Measurements from ENCODE around the gene ST3GAL4. TPM values are rescaled to one million over a fixed set of nuclear protein-coding genes. Genes with fewer than 3 reads are reported as not detected.

ST3GAL4 gene
- total RNA-seq, 4 donors from 2014 or later: 11.8 to 53.3 (median 34.8) TPM

DNA sequence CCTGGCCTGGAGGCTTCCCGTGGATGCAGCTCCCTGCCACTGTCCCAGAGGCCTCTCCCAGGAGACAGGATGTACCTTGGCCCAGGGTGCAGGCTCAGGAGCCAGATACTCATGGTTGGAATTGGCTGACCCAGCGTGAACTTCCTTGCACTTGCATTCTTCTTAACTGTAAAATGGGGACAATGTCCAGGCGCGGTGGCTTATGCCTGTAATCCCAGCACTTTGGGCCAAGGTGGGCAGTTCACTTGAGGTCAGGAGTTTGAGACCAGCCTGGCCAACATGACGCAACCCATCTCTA, 20.1 kb upstream of the ST3GAL4 start:
- no peaks in the 10 kb centered on the region for H3K36me3 ChIP-seq
- TF ChIP-seq, protein P1, sequence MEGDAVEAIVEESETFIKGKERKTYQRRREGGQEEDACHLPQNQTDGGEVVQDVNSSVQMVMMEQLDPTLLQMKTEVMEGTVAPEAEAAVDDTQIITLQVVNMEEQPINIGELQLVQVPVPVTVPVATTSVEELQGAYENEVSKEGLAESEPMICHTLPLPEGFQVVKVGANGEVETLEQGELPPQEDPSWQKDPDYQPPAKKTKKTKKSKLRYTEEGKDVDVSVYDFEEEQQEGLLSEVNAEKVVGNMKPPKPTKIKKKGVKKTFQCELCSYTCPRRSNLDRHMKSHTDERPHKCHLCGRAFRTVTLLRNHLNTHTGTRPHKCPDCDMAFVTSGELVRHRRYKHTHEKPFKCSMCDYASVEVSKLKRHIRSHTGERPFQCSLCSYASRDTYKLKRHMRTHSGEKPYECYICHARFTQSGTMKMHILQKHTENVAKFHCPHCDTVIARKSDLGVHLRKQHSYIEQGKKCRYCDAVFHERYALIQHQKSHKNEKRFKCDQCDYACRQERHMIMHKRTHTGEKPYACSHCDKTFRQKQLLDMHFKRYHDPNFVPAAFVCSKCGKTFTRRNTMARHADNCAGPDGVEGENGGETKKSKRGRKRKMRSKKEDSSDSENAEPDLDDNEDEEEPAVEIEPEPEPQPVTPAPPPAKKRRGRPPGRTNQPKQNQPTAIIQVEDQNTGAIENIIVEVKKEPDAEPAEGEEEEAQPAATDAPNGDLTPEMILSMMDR (IDR thresholded peaks at IDR 0.05): no peak
- TF ChIP-seq POLR2A (IDR thresholded peaks at IDR 0.05): no peak
- H3K4me1 ChIP-seq: no peaks in the 10 kb centered on the region
- no peaks in the 10 kb centered on the region for H3K27me3 ChIP-seq
- intact Hi-C loops (cut with DNase I; ENCODE audit: low total_unique reads): no loop called here
- DNase-seq: no peak
- no peaks in the 10 kb centered on the region for H3K9me3 ChIP-seq
- H3K4me3 ChIP-seq: no peak overlapping the region
- no peak overlapping the region for H3K27ac ChIP-seq

DNA sequence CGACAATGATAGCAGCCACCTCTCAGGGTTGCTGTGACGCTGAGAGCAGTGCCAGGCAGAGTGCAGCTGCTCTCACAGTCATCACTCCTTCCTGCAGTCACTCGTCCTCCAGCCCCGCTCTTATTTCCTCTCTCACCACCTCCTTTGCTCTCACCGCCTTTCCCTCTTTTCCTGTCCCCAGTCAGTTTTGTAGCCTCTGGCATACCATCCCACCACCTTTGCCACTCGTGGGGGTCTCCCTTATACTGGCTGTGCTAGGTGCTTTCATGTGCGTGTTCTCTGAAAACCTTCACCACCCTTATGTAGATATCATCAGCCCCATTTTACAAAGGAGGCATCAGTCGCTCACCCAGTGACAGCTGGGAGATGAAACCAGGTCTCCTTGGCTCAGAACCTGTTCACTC, 19.3 kb upstream of the ST3GAL4 start:
- no peak for TF ChIP-seq POLR2A (IDR thresholded peaks at IDR 0.05)
- TF ChIP-seq, protein P1 (IDR thresholded peaks at IDR 0.05): no peak
- Histone ChIP-seq H3K4me1 (no peaks in the 10 kb centered on the region), H3K36me3 (no peaks in the 10 kb centered on the region), H3K4me3 (no peak overlapping the region), H3K27me3 (no peaks in the 10 kb centered on the region), H3K27ac (no peak overlapping the region), H3K9me3 (no peaks in the 10 kb centered on the region)
- DNase-seq: no peak
- intact Hi-C loops (cut with DNase I; ENCODE audit: low total_unique reads): no loop called here

DNA sequence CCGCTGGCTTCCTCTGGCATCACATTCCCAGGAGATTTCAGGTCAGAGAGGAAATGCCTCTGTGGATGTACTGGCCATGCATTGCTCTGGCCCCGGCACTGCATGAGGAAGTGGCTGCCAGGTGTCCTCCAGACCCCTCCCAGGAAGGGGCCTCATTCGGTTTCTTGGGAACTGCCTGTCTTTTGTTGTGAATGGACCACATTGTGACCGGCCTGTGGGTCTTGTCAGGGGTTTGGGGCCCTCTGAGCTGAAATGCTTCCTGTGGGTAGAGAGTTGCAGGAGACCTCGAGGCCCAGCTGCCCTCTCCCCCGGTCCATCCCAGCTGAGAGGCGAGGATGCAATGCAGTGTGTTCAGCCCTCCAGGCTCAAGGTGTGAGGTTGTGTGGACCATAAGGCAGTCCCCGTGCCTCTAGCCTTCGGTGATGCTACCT, 18.8 kb upstream of the ST3GAL4 start:
- H3K27me3 ChIP-seq: no peaks in the 10 kb centered on the region

DNA sequence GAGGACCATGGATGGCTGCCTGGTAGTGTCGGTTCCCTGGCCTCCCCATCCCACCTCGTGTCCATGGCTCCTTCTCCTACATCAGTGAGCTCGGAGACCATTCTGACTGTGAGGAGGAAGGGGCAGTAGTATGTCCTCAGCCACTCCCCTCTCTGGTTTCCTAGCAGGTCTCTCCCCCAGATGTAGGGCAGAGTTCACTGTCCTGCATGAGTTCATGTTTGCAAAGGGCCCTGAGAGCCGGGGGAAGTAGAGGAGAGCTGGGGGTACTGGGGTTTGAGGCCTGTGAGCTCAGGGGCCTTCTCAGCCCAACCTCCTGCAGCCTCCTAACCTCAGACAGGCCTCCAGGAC, 18.4 kb upstream of the ST3GAL4 start:
- TF ChIP-seq POLR2A (IDR thresholded peaks at IDR 0.05): no peak
- TF ChIP-seq, protein P1 (IDR thresholded peaks at IDR 0.05): no peak
- no peaks in the 10 kb centered on the region for H3K4me1 ChIP-seq
- no peak for DNase-seq
- H3K27ac ChIP-seq: no peak overlapping the region
- no peak overlapping the region for H3K4me3 ChIP-seq
- no peaks in the 10 kb centered on the region for H3K36me3 ChIP-seq
- H3K9me3 ChIP-seq: no peaks in the 10 kb centered on the region
- intact Hi-C loops (cut with DNase I; ENCODE audit: low total_unique reads): no loop called here
- no peaks in the 10 kb centered on the region for H3K27me3 ChIP-seq

More for the DNA sequence above, 18.8 kb upstream of the ST3GAL4 start:
- H3K36me3 ChIP-seq: no peaks in the 10 kb centered on the region
- no peak overlapping the region for H3K4me3 ChIP-seq
- DNase-seq: no peak
- H3K4me1 ChIP-seq: no peaks in the 10 kb centered on the region
- no peak overlapping the region for H3K27ac ChIP-seq
- no peaks in the 10 kb centered on the region for H3K9me3 ChIP-seq
- intact Hi-C loops (cut with DNase I; ENCODE audit: low total_unique reads): no loop called here
- no peak for TF ChIP-seq POLR2A (IDR thresholded peaks at IDR 0.05)
- TF ChIP-seq, protein P1 (IDR thresholded peaks at IDR 0.05): no peak

DNA sequence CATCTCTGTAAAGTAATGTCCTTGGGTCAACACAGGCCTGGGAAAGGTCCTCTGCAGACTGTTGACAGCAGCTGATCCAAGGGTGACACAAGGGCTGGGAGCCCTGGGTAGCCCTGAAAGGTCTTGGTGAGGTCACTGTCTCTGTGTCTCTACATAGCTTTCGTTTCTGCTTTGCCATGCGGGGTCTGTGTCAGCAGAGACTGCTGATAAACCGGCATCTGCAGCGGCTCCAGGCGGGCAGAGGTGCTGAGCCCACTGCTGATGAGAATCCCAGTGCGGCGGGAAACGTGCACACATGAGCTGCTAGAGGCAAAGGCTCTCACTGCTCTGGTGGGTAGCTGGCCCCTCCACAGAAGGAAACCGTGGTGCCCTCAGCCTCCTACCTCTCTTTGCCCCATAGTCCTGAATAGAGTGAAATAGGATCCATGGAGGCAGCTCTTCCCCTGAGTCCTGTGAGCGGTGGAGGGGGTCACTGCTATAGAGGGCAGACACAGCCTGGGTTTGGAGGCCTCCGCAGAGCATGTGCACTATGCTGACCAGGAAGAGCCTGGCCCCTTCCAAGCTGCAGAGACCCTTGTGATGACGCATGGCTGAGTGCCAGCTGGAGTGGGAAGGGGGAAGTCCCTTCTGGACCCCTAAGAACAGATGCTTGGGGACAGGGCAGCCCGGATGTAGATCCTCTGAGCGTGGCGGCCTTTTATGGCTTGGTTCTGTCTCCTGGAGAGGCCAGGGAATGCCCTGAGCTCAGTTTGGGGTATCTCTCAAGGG, 17.8 kb upstream of the ST3GAL4 start:
- no peak for DNase-seq
- Histone ChIP-seq H3K4me1 (no peaks in the 10 kb centered on the region), H3K9me3 (no peaks in the 10 kb centered on the region), H3K36me3 (no peaks in the 10 kb centered on the region), H3K27me3 (no peaks in the 10 kb centered on the region), H3K4me3 (no peak overlapping the region), H3K27ac (no peak overlapping the region)
- intact Hi-C loops (cut with DNase I; ENCODE audit: low total_unique reads): no loop called here
- TF ChIP-seq, protein P1 (IDR thresholded peaks at IDR 0.05): no peak
- no peak for TF ChIP-seq POLR2A (IDR thresholded peaks at IDR 0.05)
